Activated T-cell treated with anti-CD3 and anti-CD28 coated beads, Interleukin-2, amount 50 U/mL, for 4 hours (primary cell): ENCODE data around the gene FAM50B. TPM values are rescaled to one million over a fixed set of nuclear protein-coding genes. Genes with fewer than 3 reads are reported as not detected.

Experiments used
- ATAC-seq, 2 donors: fragments of 200-7000 bp; cut with Tn5 transposase; one replicate each; pipeline ENCODE4 v1.10.0; 2021
- DNase-seq: peaks from one replicate; pipeline ENCODE4 v3.0.0-alpha.2; 2020
- H3K27me3 Mint-ChIP-seq: one replicate; pipeline ENCODE4 v1.8.0; 2021; ENCODE audit warnings: low read depth, mixed read lengths
- H3K36me3 Mint-ChIP-seq: one replicate; pipeline ENCODE4 v1.8.0; 2022; ENCODE audit warnings: mixed read lengths; ENCODE audit not compliant: insufficient read depth
- H3K4me1 Mint-ChIP-seq: one replicate; pipeline ENCODE4 v1.8.0; 2021; ENCODE audit warnings: low read depth, mixed read lengths
- H3K4me3 Mint-ChIP-seq: one replicate; pipeline ENCODE4 v1.8.0; 2021; ENCODE audit warnings: mild to moderate bottlenecking, moderate library complexity, mixed read lengths
- H3K9me3 Mint-ChIP-seq: one replicate; pipeline ENCODE4 v1.8.0; 2021; ENCODE audit warnings: mixed read lengths
- total RNA-seq, 3 donors: library from RNA; stranded (reverse); gene quantifications; one replicate each; pipeline ENCODE4 v1.2.1, GENCODE V29; 2021

FAM50B gene
- total RNA-seq, 3 donors from 2014 or later: 8.8 to 11.4 (median 9.3) TPM

GRCh38 chr6:3898265-3898994 lies 49.3 kb downstream of the FAM50B start:
- no peak overlapping the region for H3K4me3 Mint-ChIP-seq
- no peaks in the 10 kb centered on the region for H3K9me3 Mint-ChIP-seq
- no peaks in the 10 kb centered on the region for H3K36me3 Mint-ChIP-seq
- peaks cover 10% of the 10 kb centered on the region for H3K27me3 Mint-ChIP-seq
- no peak for DNase-seq
- H3K4me1 Mint-ChIP-seq: no peaks in the 10 kb centered on the region
- no peak for ATAC-seq

- no peaks in the 10 kb centered on the region for H3K9me3 Mint-ChIP-seq
- no peaks in the 10 kb centered on the region for H3K36me3 Mint-ChIP-seq
- H3K27me3 Mint-ChIP-seq: peaks cover 10% of the 10 kb centered on the region
- no peaks in the 10 kb centered on the region for H3K4me1 Mint-ChIP-seq
- H3K4me3 Mint-ChIP-seq: no peak overlapping the region
- ATAC-seq (no peak), DNase-seq (no peak)
Observed at GRCh38 chr6:3899061-3899460, 49.9 kb downstream of the FAM50B start.

GRCh38 chr6:3899970-3900439 lies 50.8 kb downstream of the FAM50B start:
- Mint-ChIP-seq H3K4me1 (no peaks in the 10 kb centered on the region), H3K9me3 (no peaks in the 10 kb centered on the region), H3K4me3 (no peak overlapping the region), H3K36me3 (no peaks in the 10 kb centered on the region), H3K27me3 (peaks cover 10% of the 10 kb centered on the region)
- DNase-seq (no peak), ATAC-seq (no peak)

Other genes with a start within 250 kb of the FAM50B start
- 1 to 10 TPM; 1.6 to 4.7 (median 2.2) TPM for gene PXDC1, start 97.7 kb upstream of the FAM50B start, total RNA-seq
- gene FAM217A, start 229.8 kb downstream of the FAM50B start, total RNA-seq: not detected